Neural cell (in vitro differentiated cells): Measurements from ENCODE around the gene DCN. TPM values are rescaled to one million over a fixed set of nuclear protein-coding genes. Genes with fewer than 3 reads are reported as not detected.

ENCODE experiments used
- H2AFZ ChIP-seq: fragments of 200-600, 300-800 bp; sonication (generic), shearing (Covaris generic); 2 replicates; pipeline ENCODE4 v1.6.0; 2014; ENCODE audit warnings: low read depth, mild to moderate bottlenecking, antibody characterized with exemption, low read length, moderate library complexity
- H3F3A ChIP-seq: fragments of 200-600 bp; shearing (Covaris generic); 2 replicates; pipeline ENCODE4 v1.6.1; 2016; ENCODE audit warnings: mild to moderate bottlenecking, moderate library complexity, mixed read lengths, antibody characterized with exemption, low read length; ENCODE audit not compliant: insufficient read depth, poor library complexity, severe bottlenecking
- H3K27ac ChIP-seq: fragments of 200-600, 300-800 bp; sonication (generic), shearing (Covaris generic); 2 replicates; pipeline ENCODE4 v1.5.1; 2014; ENCODE audit warnings: mild to moderate bottlenecking, low read length, moderate library complexity
- H3K27me3 ChIP-seq: fragments of 300-800, 200-600 bp; sonication (generic), shearing (Covaris generic); 2 replicates; pipeline ENCODE4 v1.6.0; 2014; ENCODE audit warnings: mild to moderate bottlenecking, low read depth, low read length, moderate library complexity; ENCODE audit not compliant: insufficient read depth
- H3K36me3 ChIP-seq: fragments of 300-800, 200-600 bp; sonication (generic), shearing (Covaris generic); 2 replicates; pipeline ENCODE4 v1.5.1; 2014; ENCODE audit warnings: mild to moderate bottlenecking, antibody characterized with exemption, low read length, moderate library complexity; ENCODE audit not compliant: insufficient read depth
- H3K4me2 ChIP-seq: fragments of 300-800, 200-600 bp; sonication (generic), shearing (Covaris generic); 2 replicates; pipeline ENCODE4 v1.6.0; 2014; ENCODE audit warnings: mild to moderate bottlenecking, low read length
- H3K4me3 ChIP-seq: fragments of 300-800, 200-600 bp; sonication (generic), shearing (Covaris generic); 2 replicates; pipeline ENCODE4 v1.5.1; 2014; ENCODE audit warnings: mild to moderate bottlenecking, low read length, moderate library complexity
- H3K79me2 ChIP-seq: fragments of 200-600 bp; shearing (Covaris generic); replicated peaks from 2 replicates; pipeline ENCODE4 v1.6.0; 2014; ENCODE audit warnings: mild to moderate bottlenecking, low read length, moderate library complexity; ENCODE audit not compliant: insufficient read depth
- H3K9ac ChIP-seq: fragments of 300-800, 200-600 bp; sonication (generic), shearing (Covaris generic); 2 replicates; pipeline ENCODE4 v1.6.1; 2016; ENCODE audit warnings: mild to moderate bottlenecking, low read length, mixed read lengths
- H3K9me2 ChIP-seq: fragments of 200-600 bp; shearing (Covaris generic); 2 replicates; pipeline ENCODE4 v1.6.1; 2016; ENCODE audit warnings: mild to moderate bottlenecking, low read length, mixed read lengths; ENCODE audit not compliant: insufficient read depth
- H3K9me3 ChIP-seq: fragments of 200-600, 300-800 bp; sonication (generic), shearing (Covaris generic); 2 replicates; pipeline ENCODE4 v1.6.1; 2016; ENCODE audit warnings: mild to moderate bottlenecking, mixed run types, low read length, moderate library complexity, mixed read lengths
- H4K20me1 ChIP-seq: fragments of 200-600 bp; shearing (Covaris generic); 2 replicates; pipeline ENCODE4 v1.6.1; 2016; ENCODE audit warnings: mild to moderate bottlenecking, mixed run types; ENCODE audit not compliant: insufficient read depth
- EP300 ChIP-seq: fragments of 450-650 bp; conservative IDR thresholded peaks from 2 replicates; pipeline ENCODE4 v1.6.1; 2014; ENCODE audit warnings: antibody characterized with exemption, mild to moderate bottlenecking, moderate library complexity; ENCODE audit not compliant: poor library complexity, severe bottlenecking
- EZH2 ChIP-seq: fragments of 200-600, 300-800 bp; shearing (Covaris generic), sonication (generic); IDR thresholded peaks from 2 replicates; pipeline ENCODE4 v1.6.1; 2014; ENCODE audit warnings: antibody characterized with exemption, low read length, borderline replicate concordance, mild to moderate bottlenecking; ENCODE audit not compliant: insufficient read depth, poor library complexity, severe bottlenecking
- MXI1 ChIP-seq: fragments of 450-650 bp; conservative IDR thresholded peaks from 2 replicates; pipeline ENCODE4 v1.6.1; 2014; ENCODE audit warnings: antibody characterized with exemption, mild to moderate bottlenecking; ENCODE audit not compliant: poor library complexity, severe bottlenecking
- POLR2AphosphoS5 ChIP-seq: IDR thresholded peaks from 2 replicates; pipeline ENCODE4 v1.6.1; 2012
- RAD21 ChIP-seq: fragments of 450-650 bp; conservative IDR thresholded peaks from 2 replicates; pipeline ENCODE4 v1.6.1; 2014; ENCODE audit warnings: antibody characterized with exemption, mild to moderate bottlenecking, moderate library complexity
- SMC3 ChIP-seq: fragments of 450-650 bp; conservative IDR thresholded peaks from 2 replicates; pipeline ENCODE4 v1.6.1; 2014; ENCODE audit warnings: antibody characterized with exemption, mild to moderate bottlenecking, moderate library complexity; ENCODE audit not compliant: poor library complexity
- TAF1 ChIP-seq: IDR thresholded peaks from 2 replicates; pipeline ENCODE4 v1.6.1; 2012; ENCODE audit warnings: low read depth
- polyA plus RNA-seq: library from polyadenylated mRNA; depleted of rRNA; stranded (reverse); fragments of >200 nt; gene quantifications from 2 replicates; pipeline ENCODE4 v1.2.3, GENCODE V29; 2014
- TF ChIP-seq, protein P1 (sequence below): fragments of 450-650 bp; IDR thresholded peaks from 2 replicates; pipeline ENCODE4 v1.5.1; 2014; ENCODE audit warnings: antibody characterized with exemption, mild to moderate bottlenecking, moderate library complexity; ENCODE audit not compliant: poor library complexity, severe bottlenecking
- TF ChIP-seq, protein P2 (sequence below): IDR thresholded peaks from 2 replicates; pipeline ENCODE4 v1.6.1; 2012; ENCODE audit warnings: borderline replicate concordance

Gene DCN
- polyA plus RNA-seq, 1 donor from 2014 or later, result not detected

DNA sequence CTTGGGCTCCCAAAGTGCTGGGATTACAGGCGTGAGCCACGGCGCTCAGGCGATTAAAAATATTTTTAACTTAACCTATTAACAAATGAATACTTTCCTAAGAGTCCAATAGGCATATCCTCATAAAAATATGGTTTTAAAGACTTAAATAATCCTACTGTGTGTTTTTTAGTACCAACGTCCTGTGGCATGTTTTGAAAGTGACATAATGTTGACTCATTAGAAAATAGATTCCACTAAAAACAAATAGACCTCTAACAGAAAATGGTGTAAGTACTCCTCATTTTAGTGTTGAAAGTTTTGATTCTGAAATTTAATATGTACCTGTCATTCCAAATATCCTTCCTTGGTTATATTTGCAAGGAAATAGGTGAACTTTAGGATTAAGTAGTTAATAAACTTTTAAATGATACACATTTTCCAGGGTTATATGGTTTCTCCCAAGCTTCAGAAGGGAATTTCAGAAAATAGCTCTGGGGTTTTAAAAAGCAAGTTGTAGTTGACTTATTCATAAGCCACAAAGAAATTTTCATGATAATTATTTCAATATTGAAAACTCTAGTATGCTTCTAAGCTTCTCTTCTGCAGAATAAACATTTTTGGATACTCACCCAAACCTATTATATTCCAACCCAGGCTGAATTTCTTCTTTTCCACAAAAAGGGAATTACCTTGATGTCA lies 59.2 kb downstream of the DCN start:
- Histone ChIP-seq H3K4me2 (no peak overlapping the region), H3K27me3 (no peaks in the 10 kb centered on the region), H3K27ac (no peak overlapping the region), H2AFZ (no peak overlapping the region), H3K9me2 (no peaks in the 10 kb centered on the region), H3K9me3 (no peaks in the 10 kb centered on the region), H3K79me2 (no peaks in the 10 kb centered on the region), H3K36me3 (no peaks in the 10 kb centered on the region), H3K4me3 (no peak overlapping the region), H4K20me1 (no peaks in the 10 kb centered on the region), H3K9ac (no peak overlapping the region), H3F3A (no peaks in the 10 kb centered on the region)
- TF ChIP-seq, protein P1, sequence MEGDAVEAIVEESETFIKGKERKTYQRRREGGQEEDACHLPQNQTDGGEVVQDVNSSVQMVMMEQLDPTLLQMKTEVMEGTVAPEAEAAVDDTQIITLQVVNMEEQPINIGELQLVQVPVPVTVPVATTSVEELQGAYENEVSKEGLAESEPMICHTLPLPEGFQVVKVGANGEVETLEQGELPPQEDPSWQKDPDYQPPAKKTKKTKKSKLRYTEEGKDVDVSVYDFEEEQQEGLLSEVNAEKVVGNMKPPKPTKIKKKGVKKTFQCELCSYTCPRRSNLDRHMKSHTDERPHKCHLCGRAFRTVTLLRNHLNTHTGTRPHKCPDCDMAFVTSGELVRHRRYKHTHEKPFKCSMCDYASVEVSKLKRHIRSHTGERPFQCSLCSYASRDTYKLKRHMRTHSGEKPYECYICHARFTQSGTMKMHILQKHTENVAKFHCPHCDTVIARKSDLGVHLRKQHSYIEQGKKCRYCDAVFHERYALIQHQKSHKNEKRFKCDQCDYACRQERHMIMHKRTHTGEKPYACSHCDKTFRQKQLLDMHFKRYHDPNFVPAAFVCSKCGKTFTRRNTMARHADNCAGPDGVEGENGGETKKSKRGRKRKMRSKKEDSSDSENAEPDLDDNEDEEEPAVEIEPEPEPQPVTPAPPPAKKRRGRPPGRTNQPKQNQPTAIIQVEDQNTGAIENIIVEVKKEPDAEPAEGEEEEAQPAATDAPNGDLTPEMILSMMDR, result no peak
- no peak for TF ChIP-seq POLR2AphosphoS5
- no peak for TF ChIP-seq EZH2
- TF ChIP-seq MXI1, result no peak
- TF ChIP-seq, protein P2, sequence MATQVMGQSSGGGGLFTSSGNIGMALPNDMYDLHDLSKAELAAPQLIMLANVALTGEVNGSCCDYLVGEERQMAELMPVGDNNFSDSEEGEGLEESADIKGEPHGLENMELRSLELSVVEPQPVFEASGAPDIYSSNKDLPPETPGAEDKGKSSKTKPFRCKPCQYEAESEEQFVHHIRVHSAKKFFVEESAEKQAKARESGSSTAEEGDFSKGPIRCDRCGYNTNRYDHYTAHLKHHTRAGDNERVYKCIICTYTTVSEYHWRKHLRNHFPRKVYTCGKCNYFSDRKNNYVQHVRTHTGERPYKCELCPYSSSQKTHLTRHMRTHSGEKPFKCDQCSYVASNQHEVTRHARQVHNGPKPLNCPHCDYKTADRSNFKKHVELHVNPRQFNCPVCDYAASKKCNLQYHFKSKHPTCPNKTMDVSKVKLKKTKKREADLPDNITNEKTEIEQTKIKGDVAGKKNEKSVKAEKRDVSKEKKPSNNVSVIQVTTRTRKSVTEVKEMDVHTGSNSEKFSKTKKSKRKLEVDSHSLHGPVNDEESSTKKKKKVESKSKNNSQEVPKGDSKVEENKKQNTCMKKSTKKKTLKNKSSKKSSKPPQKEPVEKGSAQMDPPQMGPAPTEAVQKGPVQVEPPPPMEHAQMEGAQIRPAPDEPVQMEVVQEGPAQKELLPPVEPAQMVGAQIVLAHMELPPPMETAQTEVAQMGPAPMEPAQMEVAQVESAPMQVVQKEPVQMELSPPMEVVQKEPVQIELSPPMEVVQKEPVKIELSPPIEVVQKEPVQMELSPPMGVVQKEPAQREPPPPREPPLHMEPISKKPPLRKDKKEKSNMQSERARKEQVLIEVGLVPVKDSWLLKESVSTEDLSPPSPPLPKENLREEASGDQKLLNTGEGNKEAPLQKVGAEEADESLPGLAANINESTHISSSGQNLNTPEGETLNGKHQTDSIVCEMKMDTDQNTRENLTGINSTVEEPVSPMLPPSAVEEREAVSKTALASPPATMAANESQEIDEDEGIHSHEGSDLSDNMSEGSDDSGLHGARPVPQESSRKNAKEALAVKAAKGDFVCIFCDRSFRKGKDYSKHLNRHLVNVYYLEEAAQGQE, result no peak
- TF ChIP-seq RAD21, result no peak
- no peak for TF ChIP-seq EP300
- no peak for TF ChIP-seq TAF1
- no peak for TF ChIP-seq SMC3

DNA sequence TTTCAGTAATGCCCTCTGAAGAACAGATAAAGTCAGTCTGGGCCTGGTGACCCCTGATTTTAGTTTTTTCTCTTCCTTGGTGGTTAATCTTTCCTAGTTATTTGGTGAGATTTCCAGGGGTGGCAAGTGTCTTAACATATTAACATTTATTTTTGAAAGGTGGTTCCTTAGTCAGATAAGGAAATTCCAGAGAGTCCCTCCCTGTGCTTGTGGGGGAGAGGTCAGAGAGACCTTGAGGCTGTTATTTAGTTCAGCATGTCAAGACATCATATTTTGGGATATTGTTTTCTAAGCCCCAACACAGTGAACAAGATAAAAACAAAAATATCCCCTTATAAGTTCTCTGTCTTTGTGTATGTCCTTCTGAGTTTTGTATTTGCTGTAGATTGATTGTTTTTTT lies 61.8 kb downstream of the DCN start:
- Histone ChIP-seq H3K27me3 (no peaks in the 10 kb centered on the region), H2AFZ (no peak overlapping the region), H3K36me3 (no peaks in the 10 kb centered on the region), H3F3A (no peaks in the 10 kb centered on the region), H3K4me2 (no peak overlapping the region), H3K79me2 (no peaks in the 10 kb centered on the region), H3K27ac (no peak overlapping the region), H3K9me3 (no peaks in the 10 kb centered on the region), H4K20me1 (no peaks in the 10 kb centered on the region), H3K9ac (no peak overlapping the region), H3K9me2 (no peaks in the 10 kb centered on the region), H3K4me3 (no peak overlapping the region)
- TF ChIP-seq RAD21, result no peak
- no peak for TF ChIP-seq MXI1
- no peak for TF ChIP-seq SMC3
- TF ChIP-seq, protein P1, result no peak
- TF ChIP-seq POLR2AphosphoS5, result no peak
- TF ChIP-seq EP300, result no peak
- TF ChIP-seq TAF1, result no peak
- no peak for TF ChIP-seq EZH2
